ENCODE data around the gene RPRD1B.

The RPRD1B gene

DNA sequence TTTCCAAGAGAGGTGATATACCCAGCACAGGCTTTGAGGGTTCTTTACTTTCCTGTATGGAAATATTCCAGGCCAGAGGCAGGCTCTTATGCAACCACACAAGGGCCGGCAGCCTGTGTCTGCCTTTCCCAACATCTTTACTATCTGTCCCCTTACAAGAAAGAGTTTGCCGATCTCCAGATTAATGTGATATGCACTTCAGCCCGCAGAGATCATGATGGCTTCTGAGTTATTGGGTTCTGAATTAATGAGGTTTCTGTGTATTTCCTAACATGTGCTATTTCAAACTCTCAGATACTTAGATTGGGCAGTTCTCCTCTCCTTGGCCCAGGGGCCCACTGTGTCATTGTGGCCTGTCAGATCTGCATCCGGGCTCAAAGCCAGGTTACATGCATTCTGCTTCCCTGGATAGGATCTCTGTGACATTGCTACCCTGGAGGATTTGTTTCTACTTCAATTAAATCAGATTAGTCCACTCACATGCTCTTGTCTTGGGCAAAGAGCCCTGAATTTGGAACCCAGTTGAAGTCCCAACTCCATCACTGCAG is 75.0 kb downstream of the RPRD1B start:
- Histone ChIP-seq H3K27ac (ENCODE audit: low read length) (no peak overlapping the region), H2AFZ (ENCODE audit: low read depth, low read length) (no peak overlapping the region), H3K9me3 (ENCODE audit: insufficient read depth, low read length, severe bottlenecking) (no peaks in the 10 kb centered on the region), H3K36me3 (ENCODE audit: insufficient read depth, low read length) (no peaks in the 10 kb centered on the region), H3K4me1 (ENCODE audit: insufficient read depth, low read length) (no peaks in the 10 kb centered on the region), H3K9ac (ENCODE audit: low read depth, low read length) (no peak overlapping the region), H3K4me2 (ENCODE audit: insufficient read depth, low read length) (no peak overlapping the region), H3K4me3 (ENCODE audit: low read depth in 1 of 2, low read length in 2 of 2) (no peak overlapping the region), H4K20me1 (ENCODE audit: insufficient read depth, low read length) (no peaks in the 10 kb centered on the region), H3K27me3 (ENCODE audit: insufficient read depth, low read length, poor library complexity) (no peaks in the 10 kb centered on the region), H3K79me2 (ENCODE audit: insufficient read depth, low read length) (no peaks in the 10 kb centered on the region)
- DNase-seq (no peak), ATAC-seq (ENCODE audit: insufficient read depth, low read depth) (no peak)
- no peak for TF ChIP-seq EZH2 (IDR thresholded peaks at IDR 0.05; ENCODE audit: borderline replicate concordance, low read depth, low read length, severe bottlenecking)

DNA sequence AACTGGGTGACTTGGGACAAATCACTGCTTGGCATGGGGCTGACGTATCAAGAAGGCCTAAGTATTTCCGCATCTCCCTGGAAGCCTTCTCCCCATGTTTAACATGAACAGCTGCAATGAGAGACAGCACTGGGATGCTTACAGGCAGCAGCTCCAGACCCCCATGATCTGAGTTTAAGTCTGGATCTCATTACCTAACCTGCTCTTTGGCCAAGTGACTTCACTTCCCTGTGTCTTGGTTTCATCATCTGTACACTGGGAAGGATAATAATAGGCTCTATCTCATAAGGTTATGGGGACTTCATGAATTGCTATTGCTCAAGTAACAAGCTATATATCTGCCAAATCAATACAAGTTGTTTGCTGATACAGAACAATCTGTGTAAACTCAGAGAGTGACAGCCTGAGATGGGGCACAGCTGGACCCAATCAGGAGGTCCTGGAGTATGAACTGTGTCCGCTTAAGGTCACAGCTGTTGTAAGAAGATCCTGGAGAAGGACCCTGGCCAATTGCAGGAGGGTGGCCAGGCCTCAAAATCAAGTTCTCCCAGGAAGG is 75.5 kb downstream of the RPRD1B start:
- DNase-seq (no peak), ATAC-seq (ENCODE audit: insufficient read depth, low read depth) (no peak)
- TF ChIP-seq, protein P1, sequence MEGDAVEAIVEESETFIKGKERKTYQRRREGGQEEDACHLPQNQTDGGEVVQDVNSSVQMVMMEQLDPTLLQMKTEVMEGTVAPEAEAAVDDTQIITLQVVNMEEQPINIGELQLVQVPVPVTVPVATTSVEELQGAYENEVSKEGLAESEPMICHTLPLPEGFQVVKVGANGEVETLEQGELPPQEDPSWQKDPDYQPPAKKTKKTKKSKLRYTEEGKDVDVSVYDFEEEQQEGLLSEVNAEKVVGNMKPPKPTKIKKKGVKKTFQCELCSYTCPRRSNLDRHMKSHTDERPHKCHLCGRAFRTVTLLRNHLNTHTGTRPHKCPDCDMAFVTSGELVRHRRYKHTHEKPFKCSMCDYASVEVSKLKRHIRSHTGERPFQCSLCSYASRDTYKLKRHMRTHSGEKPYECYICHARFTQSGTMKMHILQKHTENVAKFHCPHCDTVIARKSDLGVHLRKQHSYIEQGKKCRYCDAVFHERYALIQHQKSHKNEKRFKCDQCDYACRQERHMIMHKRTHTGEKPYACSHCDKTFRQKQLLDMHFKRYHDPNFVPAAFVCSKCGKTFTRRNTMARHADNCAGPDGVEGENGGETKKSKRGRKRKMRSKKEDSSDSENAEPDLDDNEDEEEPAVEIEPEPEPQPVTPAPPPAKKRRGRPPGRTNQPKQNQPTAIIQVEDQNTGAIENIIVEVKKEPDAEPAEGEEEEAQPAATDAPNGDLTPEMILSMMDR (IDR thresholded peaks at IDR 0.05; ENCODE audit: borderline replicate concordance, extremely low read depth, low read length, poor library complexity, severe bottlenecking), result no peak
- no peak for TF ChIP-seq EZH2 (IDR thresholded peaks at IDR 0.05; ENCODE audit: borderline replicate concordance, low read depth, low read length, severe bottlenecking)
- Histone ChIP-seq H4K20me1 (ENCODE audit: insufficient read depth, low read length) (no peaks in the 10 kb centered on the region), H3K4me3 (ENCODE audit: low read depth in 1 of 2, low read length in 2 of 2) (no peak overlapping the region), H3K27ac (ENCODE audit: low read length) (no peak overlapping the region), H3K36me3 (ENCODE audit: insufficient read depth, low read length) (no peaks in the 10 kb centered on the region), H3K4me1 (ENCODE audit: insufficient read depth, low read length) (no peaks in the 10 kb centered on the region), H3K4me2 (ENCODE audit: insufficient read depth, low read length) (no peak overlapping the region), H3K27me3 (ENCODE audit: insufficient read depth, low read length, poor library complexity) (no peaks in the 10 kb centered on the region), H2AFZ (ENCODE audit: low read depth, low read length) (no peak overlapping the region), H3K79me2 (ENCODE audit: insufficient read depth, low read length) (no peaks in the 10 kb centered on the region), H3K9ac (ENCODE audit: low read depth, low read length) (no peak overlapping the region), H3K9me3 (ENCODE audit: insufficient read depth, low read length, severe bottlenecking) (no peaks in the 10 kb centered on the region)

DNA sequence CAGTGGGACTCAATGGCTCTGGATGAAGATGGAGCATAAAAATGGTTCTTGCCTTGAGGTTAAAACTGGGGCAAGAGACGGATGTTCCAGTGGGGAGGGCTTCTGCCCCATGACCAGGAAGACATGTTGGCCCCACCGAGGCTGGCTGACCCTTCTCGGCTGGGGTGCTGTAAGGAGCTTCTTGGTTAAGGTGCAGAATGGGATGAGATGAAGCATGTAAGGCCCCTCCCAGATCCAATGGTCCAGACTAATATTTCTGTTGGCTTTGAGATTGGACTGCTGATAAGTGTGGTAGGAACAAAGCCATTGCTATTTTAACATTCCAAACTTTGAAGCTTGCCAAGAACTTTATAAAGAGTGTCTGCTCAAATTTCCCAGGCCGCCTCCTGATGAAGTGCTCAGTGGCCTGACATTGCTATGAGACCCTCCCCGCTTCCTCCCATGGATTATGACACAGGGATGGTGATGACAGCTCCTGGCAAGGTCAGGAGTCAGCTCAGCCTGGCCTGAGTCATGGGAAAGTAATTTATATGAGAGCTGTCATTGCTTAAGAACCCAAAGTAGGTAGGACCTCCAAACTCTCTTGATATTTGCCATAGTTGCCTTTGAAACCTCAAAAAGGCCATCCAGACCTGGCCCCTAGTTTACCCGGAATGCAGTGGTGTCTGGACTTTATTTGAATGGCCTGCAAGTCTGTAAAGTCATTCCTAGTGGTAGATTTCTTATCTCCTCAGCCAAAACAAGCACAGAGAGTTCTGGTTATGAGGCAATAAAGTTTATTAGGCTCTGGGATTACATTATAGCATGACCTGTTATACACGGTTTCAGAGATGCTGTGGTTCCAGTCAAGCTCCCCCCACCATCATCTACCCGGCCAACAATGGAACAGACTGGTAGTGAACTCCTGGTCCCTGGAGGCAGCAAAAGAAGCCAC is 76.3 kb downstream of the RPRD1B start:
- TF ChIP-seq, protein P1 (IDR thresholded peaks at IDR 0.05; ENCODE audit: borderline replicate concordance, extremely low read depth, low read length, poor library complexity, severe bottlenecking), result no peak
- no peak for TF ChIP-seq EZH2 (IDR thresholded peaks at IDR 0.05; ENCODE audit: borderline replicate concordance, low read depth, low read length, severe bottlenecking)
- H3K79me2 ChIP-seq (ENCODE audit: insufficient read depth, low read length), result no peaks in the 10 kb centered on the region
- H3K36me3 ChIP-seq (ENCODE audit: insufficient read depth, low read length), result no peaks in the 10 kb centered on the region
- H3K9me3 ChIP-seq (ENCODE audit: insufficient read depth, low read length, severe bottlenecking), result no peaks in the 10 kb centered on the region
- H4K20me1 ChIP-seq (ENCODE audit: insufficient read depth, low read length), result no peaks in the 10 kb centered on the region
- DNase-seq, result no peak
- no peak for ATAC-seq (ENCODE audit: insufficient read depth, low read depth)
- H3K27ac ChIP-seq (ENCODE audit: low read length), result no peak overlapping the region
- no peak overlapping the region for H3K4me3 ChIP-seq (ENCODE audit: low read depth in 1 of 2, low read length in 2 of 2)
- H2AFZ ChIP-seq (ENCODE audit: low read depth, low read length), result no peak overlapping the region
- no peaks in the 10 kb centered on the region for H3K27me3 ChIP-seq (ENCODE audit: insufficient read depth, low read length, poor library complexity)
- no peak overlapping the region for H3K4me2 ChIP-seq (ENCODE audit: insufficient read depth, low read length)
- no peaks in the 10 kb centered on the region for H3K4me1 ChIP-seq (ENCODE audit: insufficient read depth, low read length)
- H3K9ac ChIP-seq (ENCODE audit: low read depth, low read length), result no peak overlapping the region

Measured in DND-41 (cell line).